SU-DHL-6 (cell line): Measurements from ENCODE around the gene CYP11A1.
"Not testable (repeated sequence)": the region's sequence is repeated elsewhere in the genome, so short reads cannot be mapped to it uniquely, and the experiment has no call there.

Source experiments
- CTCF ChIP-seq: fragments of 200-600 bp; sonication (generic); IDR thresholded peaks from one replicate; pipeline ENCODE4 v1.5.1; 2017; ENCODE audit warnings: antibody characterized with exemption, mild to moderate bottlenecking, low read length, moderate library complexity; ENCODE audit not compliant: insufficient read depth, poor library complexity, severe bottlenecking
- EZH2phosphoT487 ChIP-seq: fragments of 200-600 bp; sonication (generic), shearing (Covaris generic); conservative IDR thresholded peaks from 2 replicates; pipeline ENCODE4 v1.6.1; 2018; ENCODE audit warnings: mild to moderate bottlenecking, antibody characterized with exemption, low read length, moderate library complexity, mixed read lengths

- TF ChIP-seq CTCF, EZH2phosphoT487: not testable (repeated sequence)
These were observed 9.9 kb downstream of the CYP11A1 start for GRCh38 chr15:74357514-74357913.
